Endothelial cell (in vitro differentiated cells): ENCODE measurements around the gene MEIS1. TPM values are rescaled to one million over a fixed set of nuclear protein-coding genes. Genes with fewer than 3 reads are reported as not detected.
A peak's percentile ranks its signal among the peaks of the same experiment; 100 is the strongest.

ENCODE experiments used
- DNase-seq: peaks from one replicate; pipeline ENCODE4 v3.0.0; 2021; ENCODE audit warnings: low spot score
- H3K27ac Mint-ChIP-seq: one replicate; pipeline ENCODE4 v1.8.0; 2021; ENCODE audit warnings: mixed read lengths, inconsistent platforms; ENCODE audit not compliant: unreplicated experiment
- H3K27me3 Mint-ChIP-seq: one replicate; pipeline ENCODE4 v1.8.0; 2021; ENCODE audit warnings: mild to moderate bottlenecking, moderate library complexity, mixed read lengths, inconsistent platforms; ENCODE audit not compliant: unreplicated experiment
- H3K36me3 Mint-ChIP-seq: one replicate; pipeline ENCODE4 v1.8.0; 2021; ENCODE audit warnings: mild to moderate bottlenecking, low read depth, mixed read lengths, inconsistent platforms; ENCODE audit not compliant: unreplicated experiment
- H3K4me1 Mint-ChIP-seq: one replicate; pipeline ENCODE4 v1.8.0; 2021; ENCODE audit warnings: mild to moderate bottlenecking, mixed read lengths, inconsistent platforms; ENCODE audit not compliant: unreplicated experiment
- H3K4me3 Mint-ChIP-seq: one replicate; pipeline ENCODE4 v1.8.0; 2021; ENCODE audit warnings: mild to moderate bottlenecking, mixed read lengths, inconsistent platforms; ENCODE audit not compliant: unreplicated experiment
- H3K9me3 Mint-ChIP-seq: one replicate; pipeline ENCODE4 v1.8.0; 2021; ENCODE audit warnings: mixed read lengths, inconsistent platforms; ENCODE audit not compliant: unreplicated experiment
- total RNA-seq: library from RNA; stranded (reverse); fragmentation: NEBNext Ultra II Directional; extraction: Animal tissue kit (Norgen Biotek cat#: 25700); gene quantifications from one replicate; pipeline ENCODE4 v1.2.1, GENCODE V29; 2021; ENCODE audit not compliant: unreplicated experiment
- TF ChIP-seq, protein P1 (sequence below): fragments of 200-600 bp; sonication (generic); IDR thresholded peaks from one replicate; pipeline ENCODE4 v1.5.0; 2021; ENCODE audit warnings: antibody characterized with exemption; ENCODE audit not compliant: unreplicated experiment

The MEIS1 gene
- total RNA-seq, 1 donor from 2014 or later, result 13.3 TPM

DNA sequence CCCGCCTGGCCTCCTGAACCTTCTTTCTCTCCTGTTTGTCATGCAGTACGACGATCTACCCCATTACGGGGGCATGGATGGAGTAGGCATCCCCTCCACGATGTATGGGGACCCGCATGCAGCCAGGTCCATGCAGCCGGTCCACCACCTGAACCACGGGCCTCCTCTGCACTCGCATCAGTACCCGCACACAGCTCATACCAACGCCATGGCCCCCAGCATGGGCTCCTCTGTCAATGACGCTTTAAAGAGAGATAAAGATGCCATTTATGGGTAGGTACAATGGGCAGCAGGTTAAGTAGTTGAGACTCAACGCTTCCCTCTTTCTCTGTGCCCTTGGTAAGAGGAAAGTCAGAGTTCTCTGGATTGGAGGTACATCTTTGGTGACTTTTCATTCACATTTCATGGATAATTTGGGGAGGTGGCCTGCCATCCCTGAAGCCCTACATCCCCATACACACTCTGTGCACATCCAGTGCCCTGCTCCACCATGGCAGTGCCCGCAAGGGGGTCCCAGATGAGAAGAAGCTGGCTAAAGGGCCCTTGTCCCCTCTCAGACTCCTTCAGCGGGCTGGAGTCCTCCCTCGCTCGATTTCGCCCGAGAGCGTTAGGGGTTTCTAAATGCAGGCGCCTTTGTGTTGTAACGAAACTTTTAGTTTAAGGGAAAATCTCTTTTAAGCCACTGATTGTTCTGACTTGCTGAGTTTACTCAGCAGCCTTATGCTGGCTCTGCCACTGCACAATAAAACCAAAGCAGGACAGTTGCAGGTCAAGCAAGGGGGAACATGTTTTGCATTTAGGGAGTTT is 3.0 kb downstream of the MEIS1 start:
- H3K4me1 Mint-ChIP-seq, result peaks cover 33% of the 10 kb centered on the region
- H3K36me3 Mint-ChIP-seq, result no peaks in the 10 kb centered on the region
- DNase-seq, result peak; percentile 31
- H3K4me3 Mint-ChIP-seq, result peak overlapping the region; percentile 89
- no peak overlapping the region for H3K27ac Mint-ChIP-seq
- H3K27me3 Mint-ChIP-seq, result peaks cover 35% of the 10 kb centered on the region
- TF ChIP-seq, protein P1, sequence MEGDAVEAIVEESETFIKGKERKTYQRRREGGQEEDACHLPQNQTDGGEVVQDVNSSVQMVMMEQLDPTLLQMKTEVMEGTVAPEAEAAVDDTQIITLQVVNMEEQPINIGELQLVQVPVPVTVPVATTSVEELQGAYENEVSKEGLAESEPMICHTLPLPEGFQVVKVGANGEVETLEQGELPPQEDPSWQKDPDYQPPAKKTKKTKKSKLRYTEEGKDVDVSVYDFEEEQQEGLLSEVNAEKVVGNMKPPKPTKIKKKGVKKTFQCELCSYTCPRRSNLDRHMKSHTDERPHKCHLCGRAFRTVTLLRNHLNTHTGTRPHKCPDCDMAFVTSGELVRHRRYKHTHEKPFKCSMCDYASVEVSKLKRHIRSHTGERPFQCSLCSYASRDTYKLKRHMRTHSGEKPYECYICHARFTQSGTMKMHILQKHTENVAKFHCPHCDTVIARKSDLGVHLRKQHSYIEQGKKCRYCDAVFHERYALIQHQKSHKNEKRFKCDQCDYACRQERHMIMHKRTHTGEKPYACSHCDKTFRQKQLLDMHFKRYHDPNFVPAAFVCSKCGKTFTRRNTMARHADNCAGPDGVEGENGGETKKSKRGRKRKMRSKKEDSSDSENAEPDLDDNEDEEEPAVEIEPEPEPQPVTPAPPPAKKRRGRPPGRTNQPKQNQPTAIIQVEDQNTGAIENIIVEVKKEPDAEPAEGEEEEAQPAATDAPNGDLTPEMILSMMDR, result no peak
- no peaks in the 10 kb centered on the region for H3K9me3 Mint-ChIP-seq

DNA sequence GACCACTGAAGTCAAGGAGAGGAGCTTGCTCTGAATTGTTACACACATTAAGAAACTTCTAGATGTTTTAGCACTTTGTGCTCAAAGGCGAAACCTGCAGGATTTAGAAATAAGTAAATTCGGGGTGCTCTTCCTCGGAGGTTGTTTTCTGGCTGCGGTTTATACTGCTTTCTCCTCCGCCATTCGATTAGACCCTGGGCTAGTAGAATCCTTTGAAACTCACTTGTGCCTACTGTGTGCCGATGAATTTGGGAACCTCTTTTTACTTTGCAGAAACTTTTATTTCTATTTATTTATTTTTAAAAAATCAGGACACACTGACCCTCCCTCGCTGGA is 3.5 kb downstream of the MEIS1 start:
- Mint-ChIP-seq H3K4me1 (peaks cover 33% of the 10 kb centered on the region), H3K4me3 (peak overlapping the region; percentile 62), H3K27me3 (peaks cover 38% of the 10 kb centered on the region), H3K36me3 (no peaks in the 10 kb centered on the region), H3K9me3 (no peaks in the 10 kb centered on the region), H3K27ac (no peak overlapping the region)
- TF ChIP-seq, protein P1, result no peak
- DNase-seq, result no peak

DNA sequence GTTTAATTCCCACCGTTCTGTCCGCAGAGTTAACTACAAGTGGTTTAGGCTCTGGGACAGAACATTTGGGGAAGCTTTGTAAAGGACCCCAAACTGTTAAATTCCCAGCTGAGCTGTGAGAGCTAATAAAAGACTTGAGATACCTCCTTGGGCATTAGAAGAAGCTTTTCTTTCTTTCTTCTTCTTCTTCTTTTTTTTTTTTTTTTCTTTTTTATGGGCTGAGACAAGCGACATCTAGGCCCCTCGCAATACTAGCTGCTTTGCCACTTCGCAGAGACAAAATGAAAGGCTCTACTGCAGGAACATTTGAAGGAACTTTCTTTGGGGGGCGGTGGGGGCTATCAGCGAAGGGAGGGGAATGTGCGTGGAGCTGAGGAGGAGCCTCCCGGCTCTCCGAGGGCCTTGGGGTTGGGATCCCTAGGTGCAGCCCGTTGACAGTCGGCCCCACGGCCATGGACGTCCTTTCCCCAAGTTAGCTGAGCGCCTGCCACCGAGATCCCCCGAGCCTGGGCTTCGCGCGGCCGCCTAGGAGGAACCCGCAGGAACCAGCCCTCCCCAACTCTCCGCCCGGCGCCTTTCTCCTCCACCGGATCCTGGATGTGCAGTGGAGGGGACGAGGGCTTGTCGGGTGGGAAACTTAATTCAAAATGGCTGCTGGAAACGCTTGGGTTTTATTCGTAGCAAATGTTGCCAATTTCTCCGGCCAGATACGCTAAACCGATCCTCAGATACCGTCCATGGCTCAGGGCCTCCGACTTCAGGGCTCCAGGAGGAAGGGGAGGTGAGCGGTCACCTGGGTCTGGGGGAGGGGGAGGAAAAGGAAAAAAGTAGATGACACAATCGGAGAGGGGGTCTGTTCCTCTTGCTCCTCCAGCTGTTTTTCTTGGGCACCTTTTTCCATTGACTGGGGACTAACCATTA is 4.2 kb downstream of the MEIS1 start:
- H3K36me3 Mint-ChIP-seq, result peaks cover 1% of the 10 kb centered on the region
- DNase-seq, result peak; percentile 44
- peaks cover 35% of the 10 kb centered on the region for H3K4me1 Mint-ChIP-seq
- H3K4me3 Mint-ChIP-seq, result peak overlapping the region; percentile 92
- peaks cover 44% of the 10 kb centered on the region for H3K27me3 Mint-ChIP-seq
- H3K9me3 Mint-ChIP-seq, result no peaks in the 10 kb centered on the region
- no peak overlapping the region for H3K27ac Mint-ChIP-seq
- TF ChIP-seq, protein P1, result no peak

DNA sequence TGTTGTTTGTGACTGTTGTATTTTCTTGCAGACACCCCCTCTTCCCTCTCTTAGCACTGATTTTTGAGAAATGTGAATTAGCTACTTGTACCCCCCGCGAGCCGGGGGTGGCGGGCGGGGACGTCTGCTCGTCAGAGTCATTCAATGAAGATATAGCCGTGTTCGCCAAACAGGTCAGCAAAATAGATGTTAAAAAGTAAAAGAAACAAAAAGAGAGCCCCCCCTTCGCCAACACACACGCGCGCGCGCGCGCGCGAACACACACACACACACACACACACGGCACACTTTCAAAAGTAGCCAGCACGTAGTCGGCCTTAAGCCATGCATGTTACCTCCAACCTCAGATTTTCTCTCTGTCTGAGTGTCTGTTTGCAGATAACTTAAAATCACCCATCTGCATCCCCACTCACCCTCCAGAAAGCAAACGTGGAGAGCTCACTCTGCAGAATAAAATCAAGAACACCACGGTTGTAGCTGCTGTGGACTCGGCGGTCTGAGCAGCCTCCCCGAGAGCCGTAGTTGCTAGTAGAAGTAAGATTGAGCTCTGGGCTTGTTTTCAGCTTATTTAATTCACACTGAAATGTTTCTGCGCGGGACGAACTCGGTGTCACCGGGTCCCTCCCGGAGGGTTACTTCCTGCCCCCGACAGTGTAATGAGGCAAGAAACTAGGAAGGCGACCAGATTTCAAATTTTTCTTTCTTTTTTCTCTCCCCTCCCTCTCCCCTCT is 5.1 kb downstream of the MEIS1 start:
- Mint-ChIP-seq H3K4me3 (peak overlapping the region; percentile 92), H3K36me3 (peaks cover 3% of the 10 kb centered on the region), H3K9me3 (no peaks in the 10 kb centered on the region), H3K27me3 (peaks cover 41% of the 10 kb centered on the region), H3K4me1 (peaks cover 36% of the 10 kb centered on the region), H3K27ac (no peak overlapping the region)
- TF ChIP-seq, protein P1, result no peak
- no peak for DNase-seq
